Fibroblast of pulmonary artery (primary cell): ENCODE results near the gene RUVBL2.

Source experiments
- DNase-seq: peaks from one replicate; pipeline ENCODE4 v3.0.0-alpha.2; 2010; ENCODE audit warnings: low read depth
- H3K4me3 ChIP-seq: replicated peaks from 2 replicates; pipeline ENCODE4 v1.5.1; 2011; ENCODE audit warnings: low read depth, mild to moderate bottlenecking, control low read depth, low read length, moderate library complexity
- TF ChIP-seq, protein P1 (sequence below): IDR thresholded peaks from 2 replicates; pipeline ENCODE4 v1.5.1; 2011; ENCODE audit warnings: mild to moderate bottlenecking, control low read depth, low read length, inconsistent platforms; ENCODE audit errors: missing control alignments

RUVBL2 gene

DNA sequence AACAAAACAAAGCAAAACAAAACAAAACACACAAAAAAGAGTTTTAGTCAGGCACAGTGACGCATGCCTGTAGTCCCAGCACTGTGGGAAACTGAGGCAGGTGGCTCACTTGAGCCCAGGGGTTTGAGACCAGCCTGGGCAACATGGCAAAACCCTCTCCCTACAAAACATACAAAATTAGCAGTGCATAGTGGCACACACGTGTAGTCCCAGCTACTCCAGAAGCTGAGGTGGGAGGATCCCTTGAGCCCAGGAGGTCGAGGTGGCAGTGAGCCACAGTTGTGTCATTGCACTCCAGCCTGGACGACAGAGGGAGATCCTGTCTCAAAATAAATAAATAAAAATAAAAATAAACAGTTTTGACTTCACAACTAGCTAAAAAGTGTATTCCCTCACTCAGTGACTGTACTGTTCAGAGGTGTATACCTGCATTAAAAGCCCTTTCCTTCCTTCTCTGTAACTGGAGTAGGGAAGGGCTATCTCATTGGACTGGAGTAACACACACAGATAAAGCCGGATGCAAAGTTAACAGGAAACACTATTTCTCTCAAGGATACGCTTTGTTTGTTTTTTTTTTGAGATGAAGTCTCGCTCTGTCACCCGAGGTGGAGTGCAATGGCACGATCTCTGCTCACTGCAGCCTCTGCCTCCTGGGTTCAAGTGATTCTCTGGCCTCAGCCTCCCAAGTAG, 42.7 kb upstream of the RUVBL2 start:
- no peak for DNase-seq
- TF ChIP-seq, protein P1, sequence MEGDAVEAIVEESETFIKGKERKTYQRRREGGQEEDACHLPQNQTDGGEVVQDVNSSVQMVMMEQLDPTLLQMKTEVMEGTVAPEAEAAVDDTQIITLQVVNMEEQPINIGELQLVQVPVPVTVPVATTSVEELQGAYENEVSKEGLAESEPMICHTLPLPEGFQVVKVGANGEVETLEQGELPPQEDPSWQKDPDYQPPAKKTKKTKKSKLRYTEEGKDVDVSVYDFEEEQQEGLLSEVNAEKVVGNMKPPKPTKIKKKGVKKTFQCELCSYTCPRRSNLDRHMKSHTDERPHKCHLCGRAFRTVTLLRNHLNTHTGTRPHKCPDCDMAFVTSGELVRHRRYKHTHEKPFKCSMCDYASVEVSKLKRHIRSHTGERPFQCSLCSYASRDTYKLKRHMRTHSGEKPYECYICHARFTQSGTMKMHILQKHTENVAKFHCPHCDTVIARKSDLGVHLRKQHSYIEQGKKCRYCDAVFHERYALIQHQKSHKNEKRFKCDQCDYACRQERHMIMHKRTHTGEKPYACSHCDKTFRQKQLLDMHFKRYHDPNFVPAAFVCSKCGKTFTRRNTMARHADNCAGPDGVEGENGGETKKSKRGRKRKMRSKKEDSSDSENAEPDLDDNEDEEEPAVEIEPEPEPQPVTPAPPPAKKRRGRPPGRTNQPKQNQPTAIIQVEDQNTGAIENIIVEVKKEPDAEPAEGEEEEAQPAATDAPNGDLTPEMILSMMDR: no peak
- no peak overlapping the region for H3K4me3 ChIP-seq

DNA sequence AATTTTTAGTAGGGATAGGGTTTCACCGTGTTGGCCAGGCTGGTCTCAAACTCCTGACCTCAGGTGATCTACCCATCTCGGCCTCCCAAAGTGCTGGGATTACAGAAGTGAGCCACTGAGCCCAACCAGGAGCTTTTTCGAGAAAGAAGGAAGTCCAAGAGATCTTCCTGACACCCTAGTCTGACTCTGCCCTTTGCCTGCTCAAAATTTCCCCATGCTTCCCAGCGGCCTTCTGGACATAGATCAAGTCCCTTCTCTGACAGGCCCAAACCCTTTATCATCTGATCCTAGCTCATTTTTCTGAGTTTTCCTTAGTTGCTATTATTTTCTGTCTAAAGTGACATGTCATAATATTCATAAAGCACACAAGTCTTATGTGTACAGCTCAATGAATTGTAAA, 40.5 kb upstream of the RUVBL2 start:
- no peak overlapping the region for H3K4me3 ChIP-seq
- TF ChIP-seq, protein P1: no peak

DNA sequence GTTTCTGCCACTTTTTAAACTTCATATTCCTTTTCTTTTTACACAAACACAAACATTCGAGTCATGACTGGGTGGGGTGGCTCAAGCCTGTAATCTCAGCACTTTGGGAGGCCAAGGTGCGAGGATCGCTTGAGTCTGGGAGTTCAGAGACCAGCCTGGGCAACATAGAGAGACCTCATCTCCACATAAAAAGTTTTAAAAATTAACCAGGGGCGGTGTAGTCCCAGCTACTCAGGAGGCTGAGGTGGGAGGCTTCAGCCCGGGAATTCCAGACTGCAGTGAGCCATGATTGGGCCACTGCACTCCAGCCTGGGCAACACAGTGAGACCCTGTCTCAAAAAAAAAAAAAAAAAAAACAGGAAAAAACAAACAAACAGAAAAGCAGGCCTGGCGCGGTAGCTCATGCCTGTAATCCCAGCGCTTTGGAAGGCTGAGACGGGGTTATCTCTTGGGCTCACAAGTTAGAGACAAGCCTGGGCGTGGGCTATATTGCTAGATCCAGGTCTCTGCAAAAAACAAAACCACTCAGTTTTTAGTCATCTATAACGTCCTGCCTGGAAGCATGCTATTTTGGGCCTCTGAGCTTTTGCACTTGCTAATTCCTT, 39.6 kb upstream of the RUVBL2 start:
- H3K4me3 ChIP-seq: peak overlapping the region; percentile 96
- DNase-seq: no peak
- TF ChIP-seq, protein P1: no peak

More for the DNA sequence above, 40.5 kb upstream of the RUVBL2 start:
- no peak for DNase-seq

DNA sequence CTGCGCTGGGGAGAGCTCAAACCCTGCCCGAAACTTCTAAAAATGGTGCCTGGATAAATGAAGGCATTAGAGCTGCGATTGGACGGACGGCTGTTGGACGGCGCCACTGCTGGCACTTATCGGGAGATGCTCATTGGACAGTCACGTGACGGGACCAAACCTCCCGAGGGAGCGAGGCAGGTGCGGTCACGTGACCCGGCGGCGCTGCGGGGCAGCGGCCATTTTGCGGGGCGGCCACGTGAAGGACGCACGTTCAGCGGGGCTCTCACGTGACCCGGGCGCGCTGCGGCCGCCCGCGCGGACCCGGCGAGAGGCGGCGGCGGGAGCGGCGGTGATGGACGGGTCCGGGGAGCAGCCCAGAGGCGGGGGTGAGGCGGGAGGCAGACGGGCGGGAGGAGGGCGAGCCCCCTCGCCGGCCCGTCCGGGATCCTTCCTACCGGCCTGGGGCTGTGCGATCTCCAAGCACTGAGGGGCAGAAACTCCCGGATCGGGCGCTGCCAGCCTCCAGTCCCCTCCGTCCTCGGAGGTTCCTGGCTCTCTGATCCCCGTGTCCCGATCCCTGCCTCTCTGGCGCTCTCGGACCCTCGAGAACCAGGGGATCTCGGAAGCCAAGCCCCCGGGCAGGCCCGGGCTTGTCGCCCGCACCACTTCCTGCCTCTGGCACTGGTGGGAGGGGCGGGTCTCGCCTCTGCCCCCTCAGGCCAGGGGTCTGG, 38.9 kb upstream of the RUVBL2 start, which contains the start of gene BAX:
BAX (plus strand) TSS at position 281 of the 713 bp plus-strand sequence; CDS start at position 335, 54 bp downstream.
- H3K4me3 ChIP-seq: peak within 1 kb of the TSS; percentile 96
- TF ChIP-seq, protein P1: no peak
- peak; percentile 97 for DNase-seq

DNA sequence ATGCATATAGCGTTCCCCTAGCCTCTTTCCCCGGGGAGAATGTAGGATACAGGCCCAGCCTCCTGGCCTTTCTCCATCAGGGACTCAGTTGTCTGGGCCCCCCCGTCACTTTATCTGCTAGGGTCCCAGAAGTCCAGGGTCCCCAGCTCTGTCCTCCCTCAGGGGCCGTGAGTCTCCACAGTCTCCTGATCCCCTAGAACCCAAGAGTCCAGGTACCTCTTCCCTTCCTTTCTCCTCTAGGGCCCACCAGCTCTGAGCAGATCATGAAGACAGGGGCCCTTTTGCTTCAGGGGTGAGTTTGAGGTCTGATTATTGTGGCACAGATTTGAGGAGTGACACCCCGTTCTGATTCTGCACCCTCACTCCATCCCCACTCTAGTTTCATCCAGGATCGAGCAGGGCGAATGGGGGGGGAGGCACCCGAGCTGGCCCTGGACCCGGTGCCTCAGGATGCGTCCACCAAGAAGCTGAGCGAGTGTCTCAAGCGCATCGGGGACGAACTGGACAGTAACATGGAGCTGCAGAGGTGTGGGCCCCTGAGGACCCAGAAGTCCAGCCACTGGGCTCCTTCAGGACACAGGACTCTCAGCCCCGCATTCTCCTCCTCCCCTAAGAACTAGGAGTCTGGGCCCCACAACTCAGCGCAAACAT, 38.3 kb upstream of the RUVBL2 start:
- DNase-seq: no peak
- peak overlapping the region; percentile 96 for H3K4me3 ChIP-seq
- TF ChIP-seq, protein P1: no peak

DNA sequence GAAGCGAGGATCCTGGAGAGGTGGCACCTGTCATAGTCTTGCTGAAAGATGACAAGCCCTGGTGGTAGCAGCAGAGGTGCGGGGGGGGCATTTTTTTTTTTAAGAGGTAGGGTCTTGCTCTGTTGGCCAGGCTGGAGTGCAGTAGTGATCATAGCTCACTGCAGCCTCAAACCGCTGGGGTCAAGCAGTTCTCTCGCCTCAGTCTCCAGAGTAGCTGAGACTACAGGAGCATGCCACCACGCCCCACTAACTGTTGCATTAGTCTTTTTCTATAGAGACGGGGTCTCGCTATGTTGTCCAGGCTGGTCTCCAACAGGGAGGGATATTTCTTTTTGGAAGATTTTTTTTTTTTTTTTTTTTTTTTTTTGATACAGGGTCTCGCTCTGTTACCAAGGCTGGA, 35.7 kb upstream of the RUVBL2 start:
- DNase-seq: no peak
- TF ChIP-seq, protein P1: no peak
- H3K4me3 ChIP-seq: no peak overlapping the region
